ENCODE results near the gene KIF3A.

Gene KIF3A

DNA sequence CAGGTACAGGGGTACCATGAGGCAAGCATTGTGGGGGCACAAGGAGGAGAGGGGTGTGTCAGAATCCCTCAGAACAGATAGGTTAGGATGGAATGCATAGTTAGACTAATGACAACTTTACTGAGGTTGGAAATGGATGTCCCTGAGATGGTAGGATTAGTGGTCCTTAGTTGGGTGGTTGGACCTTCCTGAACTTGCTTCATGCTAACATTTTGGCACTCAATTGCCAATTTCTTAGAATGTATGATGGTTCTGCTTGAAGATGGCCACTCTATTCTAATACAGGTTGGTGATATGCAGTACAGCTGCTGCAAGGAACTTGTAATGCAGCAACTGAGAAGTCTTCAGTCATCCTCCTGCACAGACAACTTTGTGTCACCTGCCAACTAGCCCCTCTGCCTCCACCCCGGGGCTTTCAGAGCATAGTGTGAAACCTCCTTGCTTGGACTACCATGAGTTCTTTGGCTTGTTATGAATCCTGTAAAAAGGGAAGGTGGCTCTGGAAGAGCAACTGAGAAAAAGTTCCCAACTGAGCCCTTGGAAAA is 15.3 kb upstream of the KIF3A start:
- Histone ChIP-seq H3K9ac (ENCODE audit: low read length) (no peak overlapping the region), H3K9me3 (ENCODE audit: low read length) (no peaks in the 10 kb centered on the region), H4K20me1 (ENCODE audit: insufficient read depth, low read length) (no peaks in the 10 kb centered on the region), H3K4me1 (ENCODE audit: insufficient read depth, low read length, severe bottlenecking) (peaks cover 10% of the 10 kb centered on the region), H3K79me2 (ENCODE audit: insufficient read depth, low read length) (no peaks in the 10 kb centered on the region), H3K36me3 (ENCODE audit: insufficient read depth, low read length) (no peaks in the 10 kb centered on the region), H3F3A (ENCODE audit: insufficient read depth, low read length) (no peaks in the 10 kb centered on the region), H2AFZ (ENCODE audit: low read length) (no peak overlapping the region), H3K4me2 (ENCODE audit: low read length) (no peak overlapping the region), H3K4me3 (ENCODE audit: low read depth, low read length, poor library complexity, severe bottlenecking) (no peak overlapping the region), H3K9me2 (ENCODE audit: low read depth, low read length) (no peaks in the 10 kb centered on the region), H3K27ac (ENCODE audit: low read depth, low read length, poor library complexity, severe bottlenecking) (no peak overlapping the region), H3K27me3 (ENCODE audit: insufficient read depth, low read length) (no peaks in the 10 kb centered on the region)
- TF ChIP-seq EZH2 (IDR thresholded peaks at IDR 0.05; ENCODE audit: borderline replicate concordance, low read length) (no peak), CTCF (IDR thresholded peaks at IDR 0.05; ENCODE audit: low read length) (no peak)

GRCh38 chr5:132751971-132752580 is 14.7 kb upstream of the KIF3A start:
- Histone ChIP-seq H3K4me3 (ENCODE audit: low read depth, low read length, poor library complexity, severe bottlenecking) (no peak overlapping the region), H3K27ac (ENCODE audit: low read depth, low read length, poor library complexity, severe bottlenecking) (no peak overlapping the region)

DNA sequence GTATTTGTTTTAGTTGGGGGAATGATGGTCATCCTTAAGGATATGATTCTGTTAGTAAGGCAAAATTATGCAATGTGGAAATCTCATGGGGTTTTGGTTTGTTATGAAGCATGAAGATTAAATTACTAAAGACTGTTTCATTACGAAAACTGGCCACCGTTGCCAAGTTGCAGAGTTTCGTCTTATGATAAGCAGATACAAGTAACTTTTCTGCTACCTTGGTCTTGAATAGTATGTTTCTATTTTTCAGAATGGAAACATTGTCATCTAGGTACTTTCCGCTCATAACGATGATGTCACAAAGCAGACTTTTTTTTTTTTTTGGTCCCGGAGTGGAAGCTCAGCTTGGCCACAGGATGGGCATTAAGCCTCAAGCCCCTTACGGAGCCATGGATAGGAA is 14.1 kb upstream of the KIF3A start:
- H3K36me3 ChIP-seq (ENCODE audit: insufficient read depth, low read length) = no peaks in the 10 kb centered on the region
- no peak for TF ChIP-seq EZH2 (IDR thresholded peaks at IDR 0.05; ENCODE audit: borderline replicate concordance, low read length)
- H2AFZ ChIP-seq (ENCODE audit: low read length) = no peak overlapping the region
- H3F3A ChIP-seq (ENCODE audit: insufficient read depth, low read length) = no peaks in the 10 kb centered on the region
- H3K4me2 ChIP-seq (ENCODE audit: low read length) = no peak overlapping the region
- H3K4me3 ChIP-seq (ENCODE audit: low read depth, low read length, poor library complexity, severe bottlenecking) = no peak overlapping the region
- H3K9me3 ChIP-seq (ENCODE audit: low read length) = no peaks in the 10 kb centered on the region
- H3K9ac ChIP-seq (ENCODE audit: low read length) = no peak overlapping the region
- no peak overlapping the region for H3K27ac ChIP-seq (ENCODE audit: low read depth, low read length, poor library complexity, severe bottlenecking)
- no peaks in the 10 kb centered on the region for H4K20me1 ChIP-seq (ENCODE audit: insufficient read depth, low read length)
- H3K79me2 ChIP-seq (ENCODE audit: insufficient read depth, low read length) = no peaks in the 10 kb centered on the region
- H3K27me3 ChIP-seq (ENCODE audit: insufficient read depth, low read length) = no peaks in the 10 kb centered on the region
- no peaks in the 10 kb centered on the region for H3K9me2 ChIP-seq (ENCODE audit: low read depth, low read length)
- H3K4me1 ChIP-seq (ENCODE audit: insufficient read depth, low read length, severe bottlenecking) = peaks cover 21% of the 10 kb centered on the region

More at GRCh38 chr5:132751971-132752580, 14.7 kb upstream of the KIF3A start:
- Histone ChIP-seq H4K20me1 (ENCODE audit: insufficient read depth, low read length) (no peaks in the 10 kb centered on the region), H3K9me2 (ENCODE audit: low read depth, low read length) (no peaks in the 10 kb centered on the region), H3K9ac (ENCODE audit: low read length) (no peak overlapping the region), H3K36me3 (ENCODE audit: insufficient read depth, low read length) (no peaks in the 10 kb centered on the region), H3K4me2 (ENCODE audit: low read length) (no peak overlapping the region), H3K4me1 (ENCODE audit: insufficient read depth, low read length, severe bottlenecking) (peaks cover 16% of the 10 kb centered on the region), H3K9me3 (ENCODE audit: low read length) (no peaks in the 10 kb centered on the region), H3K27me3 (ENCODE audit: insufficient read depth, low read length) (no peaks in the 10 kb centered on the region), H3F3A (ENCODE audit: insufficient read depth, low read length) (no peaks in the 10 kb centered on the region), H2AFZ (ENCODE audit: low read length) (no peak overlapping the region), H3K79me2 (ENCODE audit: insufficient read depth, low read length) (no peaks in the 10 kb centered on the region)
- TF ChIP-seq EZH2 (IDR thresholded peaks at IDR 0.05; ENCODE audit: borderline replicate concordance, low read length) (no peak), CTCF (IDR thresholded peaks at IDR 0.05; ENCODE audit: low read length) (no peak)
